Hematopoietic multipotent progenitor cell treated with erythropoietin and hydrocortisone succinate and interleukin-3 and kit ligand, for 6 days (in vitro differentiated cells): Measurements from ENCODE around the gene ZBTB9.
"Not testable (repeated sequence)": the region's sequence is repeated elsewhere in the genome, so short reads cannot be mapped to it uniquely, and the experiment has no call there.

Source experiments
- DNase-seq: peaks from one replicate; pipeline ENCODE4 v3.0.0-alpha.2; 2015

ZBTB9 gene

DNA sequence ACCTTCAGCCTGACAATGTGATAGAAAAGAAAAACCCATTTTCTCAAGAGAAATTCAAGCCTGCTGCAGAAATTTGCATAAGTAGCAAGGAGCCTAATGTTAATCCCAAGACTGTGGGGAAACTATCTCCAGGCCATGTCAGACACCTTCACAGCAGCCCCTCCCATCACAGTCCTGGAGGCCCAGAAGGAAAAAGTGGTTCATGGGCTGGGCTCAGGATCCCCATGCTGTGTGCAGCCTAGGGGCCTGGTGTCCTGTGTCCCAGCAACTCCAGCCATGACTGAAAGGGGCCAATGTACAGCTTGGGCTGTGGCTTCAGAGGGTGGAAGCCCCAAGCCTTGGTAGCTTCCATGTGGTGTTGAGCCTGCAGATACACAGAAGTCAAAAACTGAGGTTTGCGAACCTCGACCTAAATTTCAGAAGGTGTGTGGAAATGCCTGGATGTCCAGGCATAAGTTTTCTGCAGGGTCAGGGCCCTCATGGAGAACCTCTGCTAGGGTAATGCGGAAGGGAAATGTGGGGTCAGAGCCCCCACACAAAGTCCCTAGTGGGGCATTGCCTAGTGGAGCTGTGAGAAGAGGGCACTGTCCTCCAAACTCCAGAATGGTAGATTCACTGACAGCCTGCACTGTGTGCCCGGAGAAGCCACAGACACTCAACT lies 11.8 kb downstream of the ZBTB9 start:
- no peak for DNase-seq

DNA sequence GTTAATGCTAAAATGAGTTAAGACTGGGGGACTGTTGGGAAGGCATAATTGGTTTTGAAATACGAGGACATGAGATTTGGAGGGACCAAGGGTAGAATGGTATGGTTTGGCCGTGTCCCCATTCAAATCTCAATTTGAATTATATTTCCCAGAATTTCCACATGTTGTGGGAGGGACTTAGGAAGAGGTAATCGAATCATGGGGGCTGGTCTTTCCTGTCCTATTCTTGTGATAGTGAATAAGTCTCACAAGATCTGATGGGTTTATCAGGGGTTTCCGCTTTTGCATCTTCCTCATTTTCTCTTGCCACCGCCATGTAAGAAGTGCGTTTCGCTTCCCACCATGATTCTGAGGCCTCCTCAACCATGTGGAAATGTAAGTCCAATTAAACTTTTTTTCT lies 12.7 kb downstream of the ZBTB9 start:
- no peak for DNase-seq

DNA sequence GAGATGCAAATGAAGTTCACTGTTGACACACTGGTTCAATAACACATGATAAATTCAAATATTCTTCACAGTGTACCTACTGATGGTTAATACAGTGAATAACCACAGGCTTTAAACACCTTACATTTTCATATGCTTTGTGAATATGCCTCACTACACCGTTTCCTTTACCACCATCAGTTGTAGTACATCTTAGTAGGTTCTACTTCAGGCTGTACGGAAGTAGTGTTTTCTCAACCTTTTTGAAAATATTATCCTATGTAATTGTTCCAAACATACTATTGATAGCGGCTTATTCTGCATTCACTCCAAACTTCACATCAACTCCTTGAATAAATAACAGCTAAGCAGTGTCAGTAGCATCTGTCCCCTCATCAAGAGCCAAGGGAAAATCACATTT lies 15.3 kb downstream of the ZBTB9 start:
- DNase-seq = no peak

DNA sequence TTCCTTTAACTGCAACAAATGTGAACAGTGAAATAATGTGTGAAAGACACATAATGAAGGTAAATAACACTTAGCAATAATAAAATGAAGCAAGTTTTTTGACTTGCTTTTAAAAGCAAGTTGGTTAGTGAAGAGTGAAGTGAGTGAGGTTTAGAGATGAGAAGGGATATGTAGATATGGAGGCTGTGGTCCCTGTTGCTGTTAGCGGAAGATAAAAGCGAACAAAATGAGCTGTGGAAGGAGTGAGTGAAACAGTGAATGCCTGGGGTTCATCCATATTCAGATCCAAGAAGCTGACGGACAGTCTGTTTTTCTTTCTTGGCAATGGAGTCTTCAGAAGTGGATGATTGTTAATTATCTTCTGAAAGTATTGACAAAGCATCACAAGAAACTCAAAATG lies 23.5 kb downstream of the ZBTB9 start:
- peak; percentile 28 for DNase-seq

GRCh38 chr6:33481192-33481591 lies 26.8 kb downstream of the ZBTB9 start:
- peak; percentile 35 for DNase-seq

DNA sequence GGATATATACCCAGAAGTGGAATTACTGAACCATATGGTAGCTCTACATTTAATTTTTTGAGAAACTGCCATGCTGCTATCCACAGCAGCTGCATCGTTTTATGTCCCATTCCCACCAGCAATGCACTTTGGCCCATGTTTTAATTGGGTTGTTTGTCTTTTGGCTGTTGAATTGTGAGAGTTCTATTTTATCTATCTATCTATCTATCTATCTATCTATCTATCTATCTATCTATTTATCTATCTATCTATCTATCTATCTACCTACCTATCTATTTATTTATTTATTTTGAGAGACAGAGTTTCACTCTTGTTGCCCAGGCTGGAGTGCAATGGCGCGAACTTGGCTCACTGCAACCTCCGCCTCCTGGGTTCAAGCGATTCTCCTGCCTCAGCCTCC lies 28.2 kb downstream of the ZBTB9 start:
- DNase-seq = not testable (repeated sequence)

DNA sequence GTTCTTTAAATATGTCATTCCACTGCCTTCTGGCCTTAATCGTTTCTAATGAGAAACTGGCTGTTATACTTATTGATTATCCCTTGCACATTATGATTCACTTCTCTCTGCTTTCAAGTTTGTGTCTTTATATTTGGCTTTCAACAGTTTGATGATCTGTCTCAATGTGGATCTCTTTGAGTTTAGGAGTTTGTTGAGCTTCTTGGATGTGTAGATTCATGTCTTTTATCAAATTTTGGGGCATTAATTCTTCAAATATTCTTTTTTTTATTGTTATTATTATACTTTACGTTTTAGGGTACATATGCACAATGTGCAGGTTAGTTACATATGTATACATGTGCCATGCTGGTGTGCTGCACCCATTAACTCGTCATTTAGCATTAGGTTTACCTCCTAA lies 29.3 kb downstream of the ZBTB9 start:
- DNase-seq = no peak

- not testable (repeated sequence) for DNase-seq
Measured at GRCh38 chr6:33484673-33485262, 30.4 kb downstream of the ZBTB9 start.

DNA sequence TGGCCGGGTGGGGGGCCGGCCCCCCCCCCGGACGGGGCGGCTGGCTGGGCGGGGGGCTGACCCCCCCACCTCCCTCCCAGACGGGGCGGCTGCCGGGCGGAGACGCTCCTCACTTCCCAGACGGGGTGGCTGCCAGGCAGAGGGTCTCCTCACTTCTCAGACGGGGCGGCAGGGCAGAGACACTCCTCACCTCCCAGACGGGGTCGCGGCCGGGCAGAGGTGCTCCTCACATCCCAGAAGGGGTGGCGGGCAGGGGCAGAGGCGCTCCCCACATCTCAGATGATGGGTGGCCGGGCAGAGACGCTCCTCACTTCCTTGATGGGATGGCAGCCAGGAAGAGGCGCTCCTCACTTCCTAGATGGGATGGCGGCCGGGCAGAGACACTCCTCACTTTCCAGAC lies 31.3 kb downstream of the ZBTB9 start:
- not testable (repeated sequence) for DNase-seq

GRCh38 chr6:33488339-33488738 lies 34.0 kb downstream of the ZBTB9 start:
- DNase-seq = peak; percentile 72

- peak; percentile 31 for DNase-seq
Measured at GRCh38 chr6:33490198-33490597, 35.8 kb downstream of the ZBTB9 start.

- DNase-seq = no peak
Measured at GRCh38 chr6:33490621-33491020, 36.2 kb downstream of the ZBTB9 start.

DNA sequence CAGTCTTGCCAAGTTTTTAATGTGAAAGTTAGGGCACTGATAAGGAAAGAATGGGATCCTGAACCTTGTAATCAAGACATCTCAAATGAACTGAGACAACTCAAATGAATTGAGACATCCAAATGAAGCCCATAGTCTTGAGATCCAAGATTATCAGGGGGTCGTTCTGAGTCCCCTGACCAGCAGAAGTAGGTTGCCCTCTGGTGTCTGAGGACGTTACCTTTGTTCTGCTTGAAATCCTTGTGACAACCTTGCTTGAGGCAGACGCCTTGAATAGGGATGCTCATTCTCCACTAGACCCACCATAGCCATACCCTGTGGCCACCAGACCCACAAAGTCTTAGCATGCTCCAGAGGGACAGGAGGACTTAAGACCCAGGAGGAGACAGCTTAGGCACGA lies 37.7 kb downstream of the ZBTB9 start:
- peak; percentile 19 for DNase-seq

- DNase-seq = no peak
Measured at GRCh38 chr6:33497157-33497556, 42.8 kb downstream of the ZBTB9 start.

DNA sequence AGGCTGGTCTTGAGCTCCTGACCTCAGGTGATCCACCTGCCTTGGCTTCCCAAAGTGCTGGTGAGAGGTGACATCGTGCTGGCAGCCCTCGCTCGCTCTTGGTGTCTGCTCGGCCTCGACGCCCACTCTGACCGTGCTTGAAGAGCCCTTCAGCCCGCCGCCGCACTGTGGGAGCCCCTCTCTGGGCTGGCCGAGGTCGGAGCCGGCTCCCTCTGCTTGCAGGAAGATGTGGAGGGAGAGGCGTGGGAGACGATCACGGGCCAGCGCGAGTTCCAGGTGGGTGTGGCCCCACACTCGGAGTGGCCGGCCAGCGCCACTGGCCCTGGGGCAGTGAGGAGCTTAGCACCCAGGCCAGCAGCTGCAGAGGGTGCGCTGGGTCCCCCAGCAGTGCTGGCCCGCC lies 48.1 kb downstream of the ZBTB9 start:
- no peak for DNase-seq

DNA sequence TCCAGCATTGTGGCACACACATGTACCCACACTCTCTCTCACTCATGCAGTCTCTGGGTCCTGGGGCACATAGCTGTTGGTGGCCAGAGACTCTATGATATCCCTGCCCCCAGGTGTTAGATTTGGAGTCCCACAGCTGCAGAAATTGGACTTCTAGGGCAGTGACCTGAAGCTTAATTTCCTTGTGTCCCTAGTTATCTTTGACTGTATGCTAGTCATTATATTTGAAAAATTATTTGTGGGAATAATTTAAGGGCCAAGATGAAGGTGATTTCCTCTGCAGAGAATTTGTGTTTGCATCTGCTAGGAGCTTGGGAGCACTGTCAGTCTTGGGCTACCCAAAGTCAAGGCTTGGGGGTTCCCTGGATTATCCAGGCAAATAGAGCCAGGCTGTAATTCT lies 50.1 kb downstream of the ZBTB9 start:
- no peak for DNase-seq

- peak; percentile 65 for DNase-seq
Measured at GRCh38 chr6:33505548-33506370, 51.4 kb downstream of the ZBTB9 start.
